GM13976 (cell line): ENCODE data around the gene HMGN4.

Experiments
- DNase-seq: peaks from one replicate; pipeline ENCODE4 v3.0.0; 2012; ENCODE audit warnings: low spot score
- in situ Hi-C: fragments of 300-500 bp; cut with MboI; formaldehyde crosslinking; loops from one replicate; pipeline ENCODE4 v1.12.0; 2022; ENCODE audit warnings: low sequenced_read_pairs, mixed read lengths, inconsistent platforms; ENCODE audit not compliant: unreplicated experiment
- TF ChIP-seq, protein P1 (sequence below): IDR thresholded peaks from 2 replicates; pipeline ENCODE4 v1.5.1; 2012; ENCODE audit warnings: borderline replicate concordance, mild to moderate bottlenecking; ENCODE audit not compliant: insufficient read depth; ENCODE audit errors: extremely low read depth, missing control alignments, control extremely low read depth

HMGN4 gene

DNA sequence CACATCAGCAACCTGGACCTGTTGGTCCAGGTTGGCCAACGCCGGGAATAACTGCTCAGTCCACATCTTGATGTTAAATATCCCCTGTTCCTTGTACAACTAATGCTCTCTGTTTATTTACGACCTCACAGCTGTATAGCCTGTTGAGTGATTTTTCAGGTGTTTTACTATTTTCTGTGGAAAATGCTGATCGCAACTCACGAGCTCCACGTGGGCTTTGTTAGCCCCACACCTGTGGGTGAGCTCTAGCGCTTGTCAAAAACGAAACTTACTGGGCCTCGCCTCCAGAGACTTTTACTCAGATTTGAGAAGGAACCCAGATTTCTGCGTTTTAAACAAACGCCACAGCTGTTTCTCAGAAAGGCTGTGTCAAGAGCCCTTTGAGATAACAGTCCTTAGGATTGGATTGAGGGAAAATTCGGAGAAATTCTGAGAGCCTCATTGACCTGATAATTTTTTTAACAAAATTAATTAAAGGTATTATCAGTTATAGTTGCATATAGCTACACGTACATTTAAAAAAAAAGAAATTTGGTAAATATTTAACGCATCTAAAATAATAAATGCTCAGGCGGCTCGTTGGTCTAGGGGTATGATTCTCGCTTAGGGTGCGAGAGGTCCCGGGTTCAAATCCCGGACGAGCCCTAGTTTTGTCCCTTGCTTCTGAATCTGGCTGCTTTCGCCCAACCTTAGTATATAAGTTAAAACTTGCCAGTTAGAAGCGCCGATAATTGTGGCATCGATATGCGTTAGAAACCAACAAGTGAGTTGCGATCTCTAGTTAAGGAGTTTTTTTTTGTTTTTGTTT is 16.7 kb downstream of the HMGN4 start:
- TF ChIP-seq, protein P1, sequence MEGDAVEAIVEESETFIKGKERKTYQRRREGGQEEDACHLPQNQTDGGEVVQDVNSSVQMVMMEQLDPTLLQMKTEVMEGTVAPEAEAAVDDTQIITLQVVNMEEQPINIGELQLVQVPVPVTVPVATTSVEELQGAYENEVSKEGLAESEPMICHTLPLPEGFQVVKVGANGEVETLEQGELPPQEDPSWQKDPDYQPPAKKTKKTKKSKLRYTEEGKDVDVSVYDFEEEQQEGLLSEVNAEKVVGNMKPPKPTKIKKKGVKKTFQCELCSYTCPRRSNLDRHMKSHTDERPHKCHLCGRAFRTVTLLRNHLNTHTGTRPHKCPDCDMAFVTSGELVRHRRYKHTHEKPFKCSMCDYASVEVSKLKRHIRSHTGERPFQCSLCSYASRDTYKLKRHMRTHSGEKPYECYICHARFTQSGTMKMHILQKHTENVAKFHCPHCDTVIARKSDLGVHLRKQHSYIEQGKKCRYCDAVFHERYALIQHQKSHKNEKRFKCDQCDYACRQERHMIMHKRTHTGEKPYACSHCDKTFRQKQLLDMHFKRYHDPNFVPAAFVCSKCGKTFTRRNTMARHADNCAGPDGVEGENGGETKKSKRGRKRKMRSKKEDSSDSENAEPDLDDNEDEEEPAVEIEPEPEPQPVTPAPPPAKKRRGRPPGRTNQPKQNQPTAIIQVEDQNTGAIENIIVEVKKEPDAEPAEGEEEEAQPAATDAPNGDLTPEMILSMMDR: no peak
- no peak for DNase-seq
- in situ Hi-C loops: loop anchor here (10.0 kb wide), 1 partner anchor 220 kb away; no protein-coding TSS in a partner anchor

DNA sequence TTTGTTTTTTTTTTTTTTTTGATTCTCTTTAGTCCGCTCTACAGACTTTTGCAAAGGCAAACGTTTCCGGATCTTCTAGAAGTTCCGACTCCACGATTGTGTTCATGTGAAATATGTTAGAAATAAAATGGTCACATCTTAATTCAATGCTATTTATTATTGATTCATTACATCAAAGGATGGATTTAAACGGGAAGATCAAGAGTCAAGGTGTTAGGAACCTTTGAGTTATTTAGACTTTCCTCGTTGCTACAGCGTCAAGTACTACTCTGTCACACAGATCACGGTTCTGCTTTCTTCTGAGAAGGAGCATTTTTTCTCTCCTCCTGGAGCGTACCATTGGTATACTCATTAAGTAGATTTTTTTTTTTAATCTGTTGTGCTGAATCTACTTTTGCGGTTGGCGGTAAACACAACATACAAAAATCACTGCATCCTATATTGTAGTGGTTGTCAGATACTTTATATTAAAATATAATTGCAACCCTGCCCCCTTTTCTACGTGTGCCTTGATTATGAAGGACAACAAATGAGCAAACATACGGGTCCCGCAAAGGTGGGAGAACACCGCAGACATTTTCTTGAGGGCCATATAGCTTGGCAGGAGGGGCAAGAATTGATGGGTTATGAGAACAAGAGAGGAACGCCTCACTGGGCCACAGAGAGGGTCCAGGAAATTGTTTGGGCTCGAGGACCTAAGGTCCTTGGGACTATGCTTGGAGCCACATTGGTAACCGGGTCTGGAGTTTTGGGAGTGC is 17.5 kb downstream of the HMGN4 start:
- TF ChIP-seq, protein P1: no peak
- in situ Hi-C loops: loop anchor here (10.0 kb wide), 1 partner anchor 221 kb away; no protein-coding TSS in a partner anchor
- no peak for DNase-seq

DNA sequence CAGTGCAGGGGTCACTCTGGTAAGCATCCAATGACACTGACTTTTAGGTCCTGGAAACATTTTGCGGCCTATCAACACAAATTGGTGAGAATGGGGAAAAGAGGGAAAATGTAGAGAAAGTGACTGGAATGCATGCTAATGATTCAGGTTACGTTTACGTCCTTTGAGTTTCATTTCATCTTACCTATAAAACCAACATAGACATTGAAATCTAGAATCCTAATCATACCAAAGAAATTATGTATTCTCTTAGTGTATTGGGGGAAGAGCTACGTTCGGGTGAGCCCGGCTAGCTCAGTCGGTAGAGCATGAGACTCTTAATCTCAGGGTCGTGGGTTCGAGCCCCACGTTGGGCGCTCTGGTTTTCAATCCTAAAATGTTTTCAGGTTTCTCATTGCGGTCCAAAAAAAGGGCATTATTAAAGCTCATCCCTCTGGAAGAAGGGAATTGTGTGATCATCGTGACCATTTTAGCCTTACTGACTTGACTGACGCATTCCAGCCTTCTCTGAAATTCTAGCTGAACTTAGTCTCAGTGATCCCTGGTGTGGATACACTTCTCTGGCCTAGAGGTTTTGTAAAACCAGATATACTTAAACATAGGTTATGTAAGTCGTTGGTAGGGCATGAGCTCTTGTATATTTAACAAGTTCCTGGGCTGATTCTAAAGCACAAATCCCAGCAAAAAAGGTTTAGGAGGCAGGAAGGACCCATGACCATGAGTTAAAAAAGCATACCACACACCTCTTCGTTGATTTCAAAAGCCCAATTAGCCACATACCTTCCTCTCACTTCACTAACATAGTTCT is 18.3 kb downstream of the HMGN4 start:
- TF ChIP-seq, protein P1: no peak
- in situ Hi-C loops: loop anchor here (10.0 kb wide), 1 partner anchor 222 kb away; no protein-coding TSS in a partner anchor
- no peak for DNase-seq

DNA sequence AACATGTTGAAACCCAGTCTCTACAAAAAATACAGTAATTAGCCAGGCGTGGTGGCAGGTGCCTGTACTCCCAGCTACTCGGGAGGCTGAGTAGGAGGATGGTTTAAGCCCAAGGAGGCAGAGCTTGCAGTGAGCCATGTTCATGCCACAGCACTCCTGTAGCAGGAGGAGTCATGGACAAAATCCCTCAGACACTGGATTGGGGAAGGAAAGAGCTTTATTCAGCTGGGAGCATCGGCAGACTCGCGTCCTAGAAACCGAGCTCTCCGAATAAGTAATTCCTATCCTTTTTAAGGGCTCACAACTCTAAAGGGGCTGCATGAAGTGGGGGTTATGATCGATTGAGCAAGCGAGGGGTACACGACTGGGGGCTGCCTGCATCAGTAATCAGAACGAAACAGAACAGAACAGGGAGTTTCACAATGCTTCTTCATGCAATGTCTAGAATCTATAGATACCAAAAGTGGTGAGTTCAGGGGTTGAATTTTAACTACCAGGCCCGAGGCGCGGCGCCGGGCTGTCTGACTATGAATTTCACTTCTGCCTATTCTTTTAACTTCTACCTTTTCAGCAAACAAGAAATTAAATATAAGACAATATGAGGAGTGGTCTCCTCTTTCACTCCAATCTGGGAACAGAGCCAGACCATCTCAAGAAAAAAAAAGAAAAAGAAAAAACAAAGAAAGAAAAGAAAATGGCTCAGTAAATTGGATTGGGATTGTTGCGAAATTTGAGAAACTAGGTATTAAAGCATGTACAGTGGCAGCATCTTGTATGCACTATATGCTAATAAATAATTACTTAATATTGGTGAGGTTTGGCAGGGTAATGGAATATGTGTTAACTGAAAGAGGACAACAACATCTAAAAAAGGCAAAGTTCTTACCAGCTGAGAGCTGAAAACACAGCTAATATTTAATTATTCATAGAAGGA is 23.6 kb downstream of the HMGN4 start:
- TF ChIP-seq, protein P1: no peak
- in situ Hi-C loops: no loop called here
- DNase-seq: no peak

DNA sequence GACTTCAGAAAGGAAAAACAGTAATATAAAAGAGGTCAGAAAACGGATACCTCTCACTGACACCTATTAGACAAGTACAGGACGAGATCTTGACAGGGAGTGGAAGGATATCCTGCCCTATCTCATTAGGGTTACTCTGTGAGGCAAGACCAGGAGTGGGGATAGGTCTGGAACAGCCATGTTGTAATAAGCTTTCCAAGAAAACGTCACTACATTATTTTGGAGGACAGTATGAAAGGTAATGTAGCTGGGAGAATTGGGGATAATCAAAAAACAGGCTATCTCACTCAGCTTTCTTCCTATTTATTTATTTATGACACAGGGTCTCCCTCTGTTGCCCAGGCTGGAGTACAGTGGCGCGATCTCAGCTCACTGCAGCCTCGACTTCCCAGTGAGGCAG is 25.3 kb downstream of the HMGN4 start:
- TF ChIP-seq, protein P1: no peak
- DNase-seq: no peak
- in situ Hi-C loops: no loop called here
